H1 (cell line): ENCODE results near the gene TFDP1. TPM values are rescaled to one million over a fixed set of nuclear protein-coding genes. Genes with fewer than 3 reads are reported as not detected.

ENCODE experiments used
- CTCF ChIA-PET: fragments of 300-600 bp; sonication (Branson Sonifier 250); formaldehyde crosslinking; loops from one replicate; lab custom pipeline; 2021; ENCODE audit not compliant: partially characterized antibody; lab: Charles Lee
- POLR2A ChIA-PET: fragments of 300-600 bp; sonication (Branson Sonifier 250); formaldehyde crosslinking; loops from one replicate; lab custom pipeline; 2021; ENCODE audit warnings: inconsistent platforms; ENCODE audit not compliant: partially characterized antibody; lab: Charles Lee
- DNase-seq, 2 experiments: peaks; one replicate each; pipeline versions ENCODE4 v3.0.0 to v3.0.0-alpha.2; 2010 to 2022; ENCODE audit warnings: low spot score in 2 of 2, low read depth in 1 of 2, mixed read lengths in 1 of 2
- FAIRE-seq: peaks from 2 replicates; lab custom pipeline; 2011; peaks lifted over from hg19 to GRCh38; lab: Jason Lieb, UNC
- H2AFZ ChIP-seq: 2 replicates; pipeline ENCODE4 v1.8.1; 2012; ENCODE audit warnings: low read length, inconsistent platforms
- H2AK5ac ChIP-seq: 2 replicates; pipeline ENCODE4 v1.6.1; 2013; ENCODE audit warnings: low read depth, low read length
- H2BK120ac ChIP-seq: replicated peaks from 2 replicates; pipeline ENCODE3; 2013; ENCODE audit warnings: low read depth, low read length, inconsistent platforms
- H2BK12ac ChIP-seq: 2 replicates; pipeline ENCODE4 v1.6.1; 2013; ENCODE audit warnings: low read depth, low read length
- H2BK15ac ChIP-seq: 2 replicates; pipeline ENCODE4 v1.6.1; 2013; ENCODE audit warnings: low read length
- H2BK20ac ChIP-seq: 2 replicates; pipeline ENCODE4 v1.6.1; 2013; ENCODE audit warnings: low read length
- H2BK5ac ChIP-seq: 2 replicates; pipeline ENCODE4 v1.6.1; 2013; ENCODE audit warnings: low read depth, low read length
- H3K14ac ChIP-seq: 2 replicates; pipeline ENCODE4 v1.6.1; 2013; ENCODE audit warnings: inconsistent platforms; ENCODE audit not compliant: insufficient read length
- H3K18ac ChIP-seq: 2 replicates; pipeline ENCODE4 v1.6.1; 2013; ENCODE audit warnings: low read length; ENCODE audit errors: extremely low read depth
- H3K23ac ChIP-seq: 2 replicates; pipeline ENCODE4 v1.6.1; 2013; ENCODE audit warnings: inconsistent platforms; ENCODE audit not compliant: insufficient read length
- H3K23me2 ChIP-seq: 2 replicates; pipeline ENCODE4 v1.6.1; 2013; ENCODE audit warnings: low read depth, low read length
- H3K27ac ChIP-seq: 2 replicates; pipeline ENCODE4 v1.6.1; 2011; ENCODE audit warnings: low read depth, low read length, inconsistent platforms
- H3K27me3 ChIP-seq, 4 experiments: replicated peaks in 1 of 4; 1 replicate in 1 of 4; 2 replicates in 3 of 4; pipeline versions ENCODE4 v1.6.1 to v1.8.1; 2011 to 2013; ENCODE audit warnings: low read length in 3 of 4, mild to moderate bottlenecking in 3 of 4, inconsistent platforms in 2 of 4, mixed read lengths in 2 of 4, moderate library complexity in 1 of 4; ENCODE audit not compliant: control insufficient read depth in 3 of 4, insufficient read depth in 3 of 4; ENCODE audit errors: extremely low read depth in 1 of 4
- H3K36me3 ChIP-seq, 4 experiments: 2 replicates each; pipeline versions ENCODE4 v1.6.1 to v1.8.1; 2011 to 2013; ENCODE audit warnings: mild to moderate bottlenecking in 4 of 4, low read length in 3 of 4, moderate library complexity in 2 of 4, control low read depth in 1 of 4, inconsistent platforms in 1 of 4; ENCODE audit not compliant: insufficient read depth in 4 of 4, control insufficient read depth in 2 of 4
- H3K4ac ChIP-seq: replicated peaks from 2 replicates; pipeline ENCODE3; 2013; ENCODE audit warnings: low read length, low read depth, mixed read lengths, inconsistent platforms; ENCODE audit not compliant: insufficient read length
- H3K4me1 ChIP-seq, 4 experiments: replicated peaks in 1 of 4; 1 replicate in 1 of 4; 2 replicates in 3 of 4; pipeline versions ENCODE4 v1.6.1 to v1.8.1; 2011 to 2013; ENCODE audit warnings: low read length in 3 of 4, inconsistent platforms in 2 of 4, mixed read lengths in 1 of 4; ENCODE audit not compliant: insufficient read depth in 4 of 4, control insufficient read depth in 3 of 4
- H3K4me2 ChIP-seq, 2 experiments: 2 replicates each; pipeline versions ENCODE4 v1.6.1 to v1.8.1; 2011 to 2013; ENCODE audit warnings: low read depth in 2 of 2, low read length in 2 of 2, control low read depth in 1 of 2, inconsistent platforms in 1 of 2, mild to moderate bottlenecking in 1 of 2; ENCODE audit not compliant: insufficient read depth in 1 of 2
- H3K4me3 ChIP-seq, 4 experiments: fragments of 200-600, 300-600 bp in 1 of 4; sonication (generic), shearing (Covaris generic), sonication (Bioruptor Twin) in 1 of 4; 2 replicates each; pipeline versions ENCODE4 v1.5.1 to v1.8.1; 2011 to 2016; ENCODE audit warnings: low read length in 4 of 4, low read depth in 3 of 4, control low read depth in 2 of 4, inconsistent platforms in 2 of 4, mild to moderate bottlenecking in 2 of 4, mixed read lengths in 1 of 4, moderate library complexity in 1 of 4; ENCODE audit not compliant: insufficient read depth in 2 of 4; ENCODE audit errors: extremely low read depth in 1 of 4
- H3K56ac ChIP-seq: replicated peaks from 2 replicates; pipeline ENCODE3; 2013; ENCODE audit warnings: low read depth, mild to moderate bottlenecking, mixed read lengths, low read length, inconsistent platforms; ENCODE audit not compliant: insufficient read length
- H3K79me1 ChIP-seq: 2 replicates; pipeline ENCODE4 v1.6.1; 2013; ENCODE audit warnings: low read depth, low read length, control low read depth
- H3K79me2 ChIP-seq, 2 experiments: 2 replicates each; pipeline versions ENCODE4 v1.6.1 to v1.8.1; 2012 to 2013; ENCODE audit warnings: low read length in 2 of 2, mild to moderate bottlenecking in 2 of 2, inconsistent platforms in 1 of 2; ENCODE audit not compliant: insufficient read depth in 2 of 2, control insufficient read depth in 1 of 2
- H3K9ac ChIP-seq, 4 experiments: replicated peaks in 1 of 4; 1 replicate in 1 of 4; 2 replicates in 3 of 4; pipeline versions ENCODE4 v1.6.1 to v1.8.1; 2011 to 2013; ENCODE audit warnings: low read depth in 3 of 4, low read length in 3 of 4, control low read depth in 2 of 4, mild to moderate bottlenecking in 2 of 4, moderate library complexity in 2 of 4, inconsistent platforms in 1 of 4; ENCODE audit errors: extremely low read depth in 1 of 4
- H3K9me3 ChIP-seq, 2 experiments: 2 replicates each; pipeline versions ENCODE4 v1.6.1 to v1.8.1; 2012 to 2013; ENCODE audit warnings: mild to moderate bottlenecking in 2 of 2, moderate library complexity in 2 of 2, control low read depth in 1 of 2, inconsistent platforms in 1 of 2, low read depth in 1 of 2, low read length in 1 of 2, mixed read lengths in 1 of 2; ENCODE audit not compliant: insufficient read depth in 2 of 2
- H4K20me1 ChIP-seq, 2 experiments: replicated peaks in 1 of 2; 2 replicates each; pipeline versions ENCODE3 to v1.8.1; 2011 to 2013; ENCODE audit warnings: inconsistent platforms in 2 of 2, low read length in 2 of 2, mild to moderate bottlenecking in 1 of 2; ENCODE audit not compliant: insufficient read depth in 2 of 2, control insufficient read depth in 1 of 2
- H4K5ac ChIP-seq: 2 replicates; pipeline ENCODE4 v1.6.1; 2013; ENCODE audit warnings: low read length, low read depth, mixed read lengths, inconsistent platforms; ENCODE audit not compliant: insufficient read length
- H4K8ac ChIP-seq: 2 replicates; pipeline ENCODE4 v1.8.0; 2013; ENCODE audit warnings: mild to moderate bottlenecking, moderate library complexity, low read length, inconsistent platforms; ENCODE audit not compliant: insufficient read depth; ENCODE audit errors: extremely low read depth
- H4K91ac ChIP-seq: replicated peaks from 2 replicates; pipeline ENCODE3; 2013; ENCODE audit warnings: low read length, mixed read lengths, inconsistent platforms; ENCODE audit not compliant: insufficient read length
- ATF2 ChIP-seq: IDR thresholded peaks from 2 replicates; pipeline ENCODE4 v1.6.1; 2012; ENCODE audit warnings: low read length, inconsistent platforms
- CREB1 ChIP-seq: IDR thresholded peaks from 2 replicates; pipeline ENCODE4 v1.6.1; 2012; ENCODE audit warnings: inconsistent platforms
- FOSL1 ChIP-seq: IDR thresholded peaks from 2 replicates; pipeline ENCODE4 v1.6.1; 2011; ENCODE audit warnings: mild to moderate bottlenecking, low read depth, low read length, moderate library complexity; ENCODE audit not compliant: insufficient read depth
- KDM1A ChIP-seq: fragments of 200-600, 300-600 bp; sonication (generic); IDR thresholded peaks from 2 replicates; pipeline ENCODE4 v1.7.1; 2016; ENCODE audit warnings: mild to moderate bottlenecking, low read length, borderline replicate concordance
- SAP30 ChIP-seq: fragments of 300-600 bp; sonication (generic); IDR thresholded peaks from 2 replicates; pipeline ENCODE4 v1.7.1; 2012; ENCODE audit warnings: low read length, moderate library complexity, mild to moderate bottlenecking, inconsistent platforms; ENCODE audit not compliant: insufficient read depth, insufficient replicate concordance
- SIN3A ChIP-seq, 2 experiments: IDR thresholded peaks in 1 of 2; conservative IDR thresholded peaks in 1 of 2; 2 replicates each; pipeline ENCODE4 v1.6.1; 2011 to 2012; ENCODE audit warnings: low read length in 2 of 2, improper control_type of control experiment in 1 of 2, low read depth in 1 of 2, mild to moderate bottlenecking in 1 of 2
- SP1 ChIP-seq: IDR thresholded peaks from 2 replicates; pipeline ENCODE4 v1.6.1; 2011; ENCODE audit warnings: low read depth, low read length
- TCF12 ChIP-seq: IDR thresholded peaks from 2 replicates; pipeline ENCODE4 v1.6.1; 2011; ENCODE audit warnings: low read depth, mild to moderate bottlenecking, low read length
- WGBS, 2 experiments: shearing (Covaris generic) in 1 of 2; methylation state at CpG; one replicate each; pipeline versions ENCODE4 v1.1.6 to v1.1.7; 2013 to 2015; ENCODE audit warnings: low lambda C conversion rate in 2 of 2, mixed read lengths in 2 of 2, inconsistent platforms in 1 of 2, low coverage in 1 of 2, missing lambda C conversion rate in 1 of 2; ENCODE audit not compliant: insufficient replicate concordance in 2 of 2, insufficient coverage in 1 of 2, insufficient read length in 1 of 2; ENCODE audit errors: extremely low coverage in 1 of 2, missing lambda C conversion rate in 1 of 2; 5-methylcytosine and 5-hydroxymethylcytosine counted together
- polyA plus RNA-seq, 7 experiments: library from polyadenylated mRNA; depleted of rRNA in 3 of 7; stranded (reverse) in 5 of 7; unstranded in 2 of 7; fragments of >200 nt in 5 of 7; fragments of 200-250 nt in 2 of 7; gene quantifications; 1 replicate in 5 of 7; 2 replicates in 1 of 7; 4 replicates in 1 of 7; pipeline versions ENCODE4 v1.2.1 to v1.2.3, GENCODE V29; 2011 to 2013; ENCODE audit warnings: missing spikeins in 2 of 7, mixed read lengths in 2 of 7
- total RNA-seq: library from RNA; stranded (reverse); fragmentation: NEBNext Ultra II Directional; extraction: Animal tissue kit (Norgen Biotek cat#: 25700); gene quantifications from 2 replicates; pipeline ENCODE4 v1.2.1, GENCODE V29; 2021

Gene TFDP1
- total and polyA plus RNA-seq, 2 of the 8 experiments (the other 6 are each of a cell fraction or from before 2014, with no cell fraction given), result 43.6 to 81.9 TPM

GRCh38 chr13:113545931-113546516 is 38.5 kb upstream of the TFDP1 start:
- Histone ChIP-seq H3K79me2 (peaks cover 0 to 14% of the 10 kb centered on the region in 2 experiments; a peak in 1 of 4 replicates), H2BK15ac (no peak overlapping the region), H3K79me1 (peaks cover 10% of the 10 kb centered on the region), H3K14ac (no peak overlapping the region), H2BK120ac (no peak overlapping the region), H3K36me3 (no peaks in the 10 kb centered on the region; a peak in 3 of 8 replicates), H2AFZ (no peak overlapping the region), H3K4me3 (no peak overlapping the region), H2BK5ac (peak overlapping the region; percentile 83), H3K27me3 (no peaks in the 10 kb centered on the region), H3K27ac (no peak overlapping the region), H3K9me3 (no peaks in the 10 kb centered on the region), H4K20me1 (peaks cover 3 to 10% of the 10 kb centered on the region in 2 experiments), H3K23ac (no peak overlapping the region), H3K4me1 (peaks cover 0 to 4% (median 0%) of the 10 kb centered on the region in 4 experiments; a peak in 2 of 7 replicates), H2BK20ac (no peak overlapping the region), H2BK12ac (no peak overlapping the region), H3K4me2 (no peak overlapping the region), H3K4ac (no peak overlapping the region), H3K56ac (no peak overlapping the region), H3K18ac (no peak overlapping the region), H2AK5ac (no peak overlapping the region), H4K91ac (no peak overlapping the region), H3K9ac (no peak overlapping the region), H3K23me2 (no peaks in the 10 kb centered on the region), H4K8ac (no peak overlapping the region; the same call in 1 of the 2 replicates), H4K5ac (no peak overlapping the region)
- 88% methylated on average over 13 of the region's 22 CpGs; no CpG with 5 or more reads in 1 of the 2 experiments for WGBS, 2 experiments
- DNase-seq (peak in 1 of 2 experiments; percentile 45), FAIRE-seq (no peak)
- POLR2A ChIA-PET, result no interaction called here
- CTCF ChIA-PET, result interaction anchor here (1.1 to 3.4 kb wide), 4 partner anchors 13 to 95 kb away, joined by 3 to 14 read pairs (median 6); no protein-coding TSS in a partner anchor
- TF ChIP-seq CREB1 (no peak), KDM1A (no peak), SAP30 (no peak), TCF12 (no peak), SIN3A (conservative IDR thresholded peaks at IDR 0.05 in 1 of 2, IDR thresholded peaks at IDR 0.05 in 1 of 2; ENCODE audit: low read depth in 1 of 2, low read length in 2 of 2) (no peak), FOSL1 (no peak), ATF2 (no peak), SP1 (no peak)
